Body of pancreas (tissue), 4 donors: ENCODE results near the gene JMJD8. TPM values are rescaled to one million over a fixed set of nuclear protein-coding genes. Genes with fewer than 3 reads are reported as not detected.

Experiments used
- ATAC-seq: fragments of 150-250 bp; one replicate; pipeline ENCODE4 v1.9.1; 2016
- DNase-seq, 4 donors: peaks; one replicate each; pipeline ENCODE4 v3.0.0-alpha.2; 2019
- H3K27ac ChIP-seq, 4 donors: fragments of 200-600 bp; sonication (generic); 1 replicate in 3 of 4; 2 replicates in 1 of 4; pipeline versions ENCODE4 v1.5.1 to v1.6.1; 2016 to 2019; ENCODE audit warnings: mild to moderate bottlenecking in 1 of 4, mixed read lengths in 1 of 4, moderate library complexity in 1 of 4
- H3K27me3 ChIP-seq, 2 donors: fragments of 200-600 bp; sonication (generic); one replicate each; pipeline ENCODE4 v1.6.0; 2016; ENCODE audit warnings: mild to moderate bottlenecking in 1 of 2
- H3K36me3 ChIP-seq, 2 donors: fragments of 200-600 bp; sonication (generic); replicated peaks in 1 of 2; 2 replicates each; pipeline ENCODE4 v1.5.1; 2016; ENCODE audit warnings: low read depth in 2 of 2; ENCODE audit not compliant: insufficient read depth in 1 of 2
- H3K4me1 ChIP-seq: fragments of 200-600 bp; sonication (generic); one replicate; pipeline ENCODE4 v1.6.0; 2016
- H3K4me3 ChIP-seq, 2 donors: fragments of 200-600 bp; sonication (generic); 1 replicate in 1 of 2; 2 replicates in 1 of 2; pipeline ENCODE4 v1.5.1; 2016 to 2019
- H3K9me3 ChIP-seq, 3 donors: fragments of 200-600 bp; sonication (generic); 1 replicate in 2 of 3; 2 replicates in 1 of 3; pipeline ENCODE4 v1.5.1; 2016
- POLR2A ChIP-seq, 3 donors: fragments of 450-650 bp; IDR thresholded peaks; one replicate each; pipeline ENCODE4 v1.6.1; 2016; ENCODE audit warnings: antibody characterized with exemption in 3 of 3, mild to moderate bottlenecking in 2 of 3
- WGBS, 2 donors: methylation state at CpG; one replicate each; pipeline ENCODE4 v1.1.5; 2017; 5-methylcytosine and 5-hydroxymethylcytosine counted together
- intact Hi-C: fragments of 100-400 bp; cut with DNase I; formaldehyde crosslinking; loops from one replicate; pipeline ENCODE4 v1.15.1; 2023
- total RNA-seq, 2 donors: library from RNA; depleted of rRNA; stranded (reverse); fragments of >200 nt; gene quantifications; one replicate each; pipeline ENCODE4 v1.1.0, GENCODE V29; 2016
- TF ChIP-seq, protein P1 (sequence below), 7 experiments: fragments of 450-650 bp in 4 of 7; fragments of 200-600 bp in 3 of 7; sonication (generic) in 3 of 7; IDR thresholded peaks; one replicate each; pipeline ENCODE4 v1.5.1; 2016 to 2019; ENCODE audit warnings: antibody characterized with exemption in 7 of 7

The JMJD8 gene
- total RNA-seq, 2 donors from 2014 or later, result 49.5 to 128 TPM

DNA sequence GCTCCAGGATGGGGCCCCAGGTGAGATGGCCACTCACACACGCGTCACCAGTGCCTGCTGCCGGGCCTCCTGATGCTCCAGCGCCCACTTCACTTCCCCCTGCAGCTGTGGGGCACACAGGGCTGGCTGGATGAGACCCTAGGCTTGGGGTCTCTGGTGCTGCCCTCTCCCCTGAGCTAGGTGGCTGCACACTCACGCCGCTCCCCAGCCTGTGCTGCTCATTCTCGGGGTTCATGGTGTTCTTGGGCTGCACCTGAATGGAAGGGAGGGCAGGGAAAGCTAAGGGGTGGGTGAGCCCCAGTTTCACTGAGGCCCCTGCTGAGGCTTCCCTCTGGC lies 40.9 kb upstream of the JMJD8 start:
- no peaks in the 10 kb centered on the region for H3K36me3 ChIP-seq
- no peak overlapping the region for H3K4me3 ChIP-seq
- 49 to 60% methylated on average over 4 to 7 of the region's 7 CpGs for WGBS, 2 donors
- DNase-seq (no peak), ATAC-seq (no peak)
- peaks cover 47% of the 10 kb centered on the region for H3K4me1 ChIP-seq
- no peaks in the 10 kb centered on the region for H3K9me3 ChIP-seq
- no peak for TF ChIP-seq POLR2A (IDR thresholded peaks at IDR 0.05)
- TF ChIP-seq, protein P1, sequence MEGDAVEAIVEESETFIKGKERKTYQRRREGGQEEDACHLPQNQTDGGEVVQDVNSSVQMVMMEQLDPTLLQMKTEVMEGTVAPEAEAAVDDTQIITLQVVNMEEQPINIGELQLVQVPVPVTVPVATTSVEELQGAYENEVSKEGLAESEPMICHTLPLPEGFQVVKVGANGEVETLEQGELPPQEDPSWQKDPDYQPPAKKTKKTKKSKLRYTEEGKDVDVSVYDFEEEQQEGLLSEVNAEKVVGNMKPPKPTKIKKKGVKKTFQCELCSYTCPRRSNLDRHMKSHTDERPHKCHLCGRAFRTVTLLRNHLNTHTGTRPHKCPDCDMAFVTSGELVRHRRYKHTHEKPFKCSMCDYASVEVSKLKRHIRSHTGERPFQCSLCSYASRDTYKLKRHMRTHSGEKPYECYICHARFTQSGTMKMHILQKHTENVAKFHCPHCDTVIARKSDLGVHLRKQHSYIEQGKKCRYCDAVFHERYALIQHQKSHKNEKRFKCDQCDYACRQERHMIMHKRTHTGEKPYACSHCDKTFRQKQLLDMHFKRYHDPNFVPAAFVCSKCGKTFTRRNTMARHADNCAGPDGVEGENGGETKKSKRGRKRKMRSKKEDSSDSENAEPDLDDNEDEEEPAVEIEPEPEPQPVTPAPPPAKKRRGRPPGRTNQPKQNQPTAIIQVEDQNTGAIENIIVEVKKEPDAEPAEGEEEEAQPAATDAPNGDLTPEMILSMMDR (IDR thresholded peaks at IDR 0.05), result no peak
- H3K27me3 ChIP-seq, result peaks cover 0 to 7% of the 10 kb centered on the region in 2 donors
- H3K27ac ChIP-seq, result no peak overlapping the region
- intact Hi-C loops, result no loop called here

GRCh38 chr16:724188-725040 lies 40.3 kb upstream of the JMJD8 start:
- Histone ChIP-seq H3K27ac (no peak overlapping the region), H3K9me3 (no peaks in the 10 kb centered on the region), H3K4me3 (no peak overlapping the region), H3K4me1 (peaks cover 53% of the 10 kb centered on the region), H3K36me3 (no peaks in the 10 kb centered on the region), H3K27me3 (peaks cover 0 to 7% of the 10 kb centered on the region in 2 donors)
- WGBS, 2 donors, result 54% methylated on average over 23 of the region's 29 CpGs; no CpG with 5 or more reads in 1 of the 2 donors
- DNase-seq (no peak), ATAC-seq (no peak)
- TF ChIP-seq POLR2A (IDR thresholded peaks at IDR 0.05), result no peak
- TF ChIP-seq, protein P1 (IDR thresholded peaks at IDR 0.05), result no peak
- intact Hi-C loops, result no loop called here

- H3K27ac ChIP-seq, result no peak overlapping the region
- 82% methylated on average over 9 of the region's 9 CpGs; no CpG with 5 or more reads in 1 of the 2 donors for WGBS, 2 donors
- no peaks in the 10 kb centered on the region for H3K36me3 ChIP-seq
- DNase-seq (no peak), ATAC-seq (no peak)
- peaks cover 56% of the 10 kb centered on the region for H3K4me1 ChIP-seq
- H3K9me3 ChIP-seq, result no peaks in the 10 kb centered on the region
- peaks cover 0 to 7% of the 10 kb centered on the region in 2 donors for H3K27me3 ChIP-seq
- intact Hi-C loops, result no loop called here
- TF ChIP-seq, protein P1 (IDR thresholded peaks at IDR 0.05), result no peak
- TF ChIP-seq POLR2A (IDR thresholded peaks at IDR 0.05), result no peak
- H3K4me3 ChIP-seq, result no peak overlapping the region
Observed at GRCh38 chr16:723695-724094, 39.6 kb upstream of the JMJD8 start.

DNA sequence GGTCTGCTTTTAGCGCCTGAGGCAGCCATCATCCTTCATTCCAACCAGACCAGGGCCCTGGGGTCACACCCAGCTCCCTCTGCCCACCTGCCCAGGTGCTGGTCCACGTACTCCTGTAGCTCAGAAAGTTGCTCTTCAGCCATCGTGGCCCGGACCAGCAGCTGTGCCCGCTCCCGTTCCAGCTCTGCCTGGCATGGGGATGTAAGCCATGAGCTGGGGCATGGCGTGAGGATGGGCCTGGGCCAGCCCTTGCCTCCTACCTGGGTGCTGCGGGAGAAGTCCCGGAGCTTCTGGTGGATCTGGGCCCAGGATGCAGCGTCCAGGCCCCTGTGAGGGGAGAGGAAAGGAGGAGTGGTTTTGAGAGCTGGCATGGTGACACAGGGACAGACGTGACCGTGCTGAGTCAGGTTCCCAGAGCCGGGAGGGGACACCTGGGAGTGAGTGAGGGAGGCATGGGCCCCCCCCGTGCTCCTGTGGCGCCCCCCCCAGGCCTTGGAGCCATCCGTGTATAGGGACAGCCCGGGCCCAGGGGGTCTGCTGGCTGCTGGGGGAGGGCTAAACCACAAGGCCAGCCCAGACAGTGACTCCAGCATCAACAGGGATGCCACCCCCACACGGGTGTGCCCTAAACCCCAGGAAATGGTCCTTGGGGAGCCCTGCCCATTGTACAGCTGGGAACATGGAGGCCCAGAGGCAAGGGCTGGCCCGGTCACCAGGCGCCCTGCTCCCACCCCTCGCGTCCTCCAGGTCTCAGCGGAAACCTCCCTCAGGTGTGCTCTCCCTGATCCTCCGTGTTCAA lies 38.9 kb upstream of the JMJD8 start:
- intact Hi-C loops, result no loop called here
- peaks cover 56% of the 10 kb centered on the region for H3K4me1 ChIP-seq
- ATAC-seq (no peak), DNase-seq (no peak)
- no peaks in the 10 kb centered on the region for H3K9me3 ChIP-seq
- WGBS, 2 donors, result 70 to 79% methylated on average over 11 to 24 of the region's 24 CpGs
- no peak for TF ChIP-seq POLR2A (IDR thresholded peaks at IDR 0.05)
- TF ChIP-seq, protein P1 (IDR thresholded peaks at IDR 0.05), result no peak
- H3K4me3 ChIP-seq, result no peak overlapping the region
- H3K27ac ChIP-seq, result no peak overlapping the region
- H3K36me3 ChIP-seq, result no peaks in the 10 kb centered on the region
- peaks cover 0 to 7% of the 10 kb centered on the region in 2 donors for H3K27me3 ChIP-seq
